GM12801 (cell line): Measurements from ENCODE around the gene MOV10L1.

Experiments
- TF ChIP-seq, protein P1 (sequence below): IDR thresholded peaks from one replicate; pipeline ENCODE4 v1.5.1; 2011; ENCODE audit warnings: control low read depth; ENCODE audit not compliant: insufficient read length; ENCODE audit errors: extremely low read depth

The MOV10L1 gene

DNA sequence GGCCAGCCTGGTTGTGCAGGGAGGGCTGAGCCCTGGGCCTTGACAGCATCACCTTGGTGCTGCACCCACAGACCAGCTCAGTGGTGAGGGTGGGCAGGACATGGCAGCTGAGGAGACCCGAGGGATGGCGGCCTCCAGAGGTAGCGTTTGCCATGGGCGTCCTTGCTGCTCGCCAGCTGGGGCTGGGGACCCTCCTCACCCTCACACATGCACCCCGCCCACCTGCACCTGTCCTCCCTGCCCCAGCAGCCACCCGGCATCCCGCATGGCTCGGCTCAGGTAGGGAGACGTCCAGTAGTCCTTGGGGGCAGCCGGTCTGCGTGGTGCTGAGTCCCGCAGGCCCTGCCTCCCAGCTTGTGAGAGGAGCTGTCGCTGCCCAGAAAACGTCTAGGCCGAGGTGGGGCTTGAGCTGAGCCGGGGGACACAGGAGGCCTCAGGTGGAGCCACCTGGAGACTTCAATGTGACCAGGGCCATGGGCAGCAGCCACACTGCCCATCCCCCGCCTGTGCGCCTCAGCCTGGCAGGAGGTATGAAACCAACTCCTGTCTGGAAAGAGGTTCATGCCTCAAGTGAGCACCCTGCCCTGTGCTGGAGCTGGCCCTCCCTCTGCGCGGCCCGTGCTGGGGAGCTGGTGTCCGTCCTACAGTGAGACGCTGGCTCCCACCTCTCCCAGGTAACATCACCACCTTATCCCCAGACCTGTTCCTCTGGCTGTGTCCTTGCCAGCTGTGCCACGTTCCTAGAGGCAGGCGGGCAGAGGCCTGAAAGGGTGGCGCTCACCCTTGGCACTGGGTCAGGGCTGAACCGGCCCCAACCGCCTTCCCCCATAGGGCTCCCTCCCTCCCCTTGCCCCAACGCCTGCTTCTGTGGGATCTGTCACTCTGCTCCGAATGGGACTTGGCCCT is 92.6 kb downstream of the MOV10L1 start:
- TF ChIP-seq, protein P1, sequence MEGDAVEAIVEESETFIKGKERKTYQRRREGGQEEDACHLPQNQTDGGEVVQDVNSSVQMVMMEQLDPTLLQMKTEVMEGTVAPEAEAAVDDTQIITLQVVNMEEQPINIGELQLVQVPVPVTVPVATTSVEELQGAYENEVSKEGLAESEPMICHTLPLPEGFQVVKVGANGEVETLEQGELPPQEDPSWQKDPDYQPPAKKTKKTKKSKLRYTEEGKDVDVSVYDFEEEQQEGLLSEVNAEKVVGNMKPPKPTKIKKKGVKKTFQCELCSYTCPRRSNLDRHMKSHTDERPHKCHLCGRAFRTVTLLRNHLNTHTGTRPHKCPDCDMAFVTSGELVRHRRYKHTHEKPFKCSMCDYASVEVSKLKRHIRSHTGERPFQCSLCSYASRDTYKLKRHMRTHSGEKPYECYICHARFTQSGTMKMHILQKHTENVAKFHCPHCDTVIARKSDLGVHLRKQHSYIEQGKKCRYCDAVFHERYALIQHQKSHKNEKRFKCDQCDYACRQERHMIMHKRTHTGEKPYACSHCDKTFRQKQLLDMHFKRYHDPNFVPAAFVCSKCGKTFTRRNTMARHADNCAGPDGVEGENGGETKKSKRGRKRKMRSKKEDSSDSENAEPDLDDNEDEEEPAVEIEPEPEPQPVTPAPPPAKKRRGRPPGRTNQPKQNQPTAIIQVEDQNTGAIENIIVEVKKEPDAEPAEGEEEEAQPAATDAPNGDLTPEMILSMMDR, result no peak

DNA sequence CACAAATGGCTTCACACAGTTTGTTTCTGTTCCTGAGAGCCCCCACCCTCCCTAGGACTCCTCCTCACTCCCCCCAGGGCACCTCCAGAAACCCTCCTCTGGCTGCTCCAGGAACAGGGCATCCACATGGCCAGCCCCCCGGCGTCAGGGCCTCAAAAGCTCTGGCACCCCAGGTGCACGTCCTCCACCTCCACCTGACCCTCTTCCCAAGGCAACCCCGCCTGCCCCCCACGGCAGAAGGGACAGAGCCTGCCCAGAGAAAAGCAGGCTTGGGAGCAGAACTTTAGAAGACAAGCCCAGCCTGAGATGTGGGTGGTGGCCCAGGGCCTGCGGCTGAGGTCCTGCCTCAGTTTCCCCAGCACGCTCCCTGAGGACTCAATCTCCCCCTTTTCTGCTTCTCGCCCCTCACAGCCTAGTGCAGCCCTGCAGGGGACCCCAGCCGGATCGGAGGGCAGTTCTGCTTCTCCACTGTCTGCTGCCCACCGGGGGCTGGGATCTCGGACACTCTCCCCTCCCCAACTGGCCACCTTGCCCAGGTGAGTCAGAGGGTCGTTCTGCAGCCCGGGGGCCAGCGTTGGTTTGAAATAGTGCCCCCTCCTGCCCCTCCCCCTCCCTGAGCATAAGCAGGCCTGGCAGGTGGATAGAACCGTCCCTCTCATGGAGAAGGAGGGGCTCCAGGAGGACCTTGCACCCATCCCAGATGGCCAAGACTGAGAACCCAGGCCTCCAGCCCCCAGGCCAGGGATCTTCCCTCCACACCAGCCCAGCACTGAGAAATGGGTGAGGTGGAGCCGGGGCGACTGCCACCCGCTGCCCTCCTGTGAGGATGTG is 93.5 kb downstream of the MOV10L1 start:
- TF ChIP-seq, protein P1, result no peak

- TF ChIP-seq, protein P1, result no peak
These were observed 94.4 kb downstream of the MOV10L1 start for GRCh38 chr22:50184004-50184901.

- TF ChIP-seq, protein P1, result no peak
These were observed 95.1 kb downstream of the MOV10L1 start for GRCh38 chr22:50184902-50185374.

DNA sequence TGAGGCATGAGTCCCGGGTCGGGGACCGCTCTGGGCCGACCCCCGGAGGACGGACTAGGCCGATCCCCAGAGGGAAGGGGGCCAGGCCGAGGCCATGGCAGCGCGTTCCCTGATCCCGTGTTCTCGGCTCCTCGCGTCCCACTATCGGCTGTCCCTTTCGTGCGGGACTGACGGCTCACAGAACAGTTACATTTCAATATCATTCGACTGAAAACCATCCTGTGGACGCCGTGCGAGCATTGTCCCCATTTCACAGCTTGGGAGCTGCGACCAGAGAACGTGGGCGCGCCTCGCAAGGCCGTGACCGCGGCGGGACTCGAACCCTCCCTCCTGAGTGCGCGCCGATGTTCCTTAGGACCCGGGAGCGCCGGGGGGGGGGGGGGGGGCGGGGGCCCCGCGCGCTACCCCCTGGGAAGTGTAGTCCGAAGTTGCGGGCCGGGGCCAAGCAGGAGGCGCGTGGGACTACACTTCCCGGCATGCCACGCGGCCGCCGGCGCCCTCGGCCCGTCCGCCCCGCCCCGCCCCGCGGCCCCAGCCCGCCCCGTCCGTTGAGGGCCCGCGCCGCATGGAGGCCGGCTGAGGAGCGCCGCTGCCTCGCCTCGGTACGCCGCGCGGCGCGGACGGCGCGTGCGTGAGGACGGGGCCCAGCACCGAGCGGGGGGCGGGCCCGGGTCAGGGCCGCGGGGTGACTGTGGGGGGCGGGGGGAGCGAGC is 95.7 kb downstream of the MOV10L1 start, which contains the start of gene TRABD:
Gene TRABD, plus strand, starts transcription at position 539 of the 713 bp plus-strand sequence. CDS start 7,148 bp downstream, outside the sequence.
- TF ChIP-seq, protein P1, result no peak

- TF ChIP-seq, protein P1, result no peak
These were observed 96.4 kb downstream of the MOV10L1 start for GRCh38 chr22:50186181-50186714.
